ENCODE data around the gene RNPEPL1.
A peak's percentile ranks its signal among the peaks of the same experiment; 100 is the strongest.
"Not testable (repeated sequence)": the region's sequence is repeated elsewhere in the genome, so short reads cannot be mapped to it uniquely, and the experiment has no call there.

The RNPEPL1 gene

GRCh38 chr2:240539101-240539500 lies 29.2 kb upstream of the RNPEPL1 start:
- not testable (repeated sequence) for DNase-seq

GRCh38 chr2:240539906-240540305 lies 28.4 kb upstream of the RNPEPL1 start:
- no peak for DNase-seq

DNA sequence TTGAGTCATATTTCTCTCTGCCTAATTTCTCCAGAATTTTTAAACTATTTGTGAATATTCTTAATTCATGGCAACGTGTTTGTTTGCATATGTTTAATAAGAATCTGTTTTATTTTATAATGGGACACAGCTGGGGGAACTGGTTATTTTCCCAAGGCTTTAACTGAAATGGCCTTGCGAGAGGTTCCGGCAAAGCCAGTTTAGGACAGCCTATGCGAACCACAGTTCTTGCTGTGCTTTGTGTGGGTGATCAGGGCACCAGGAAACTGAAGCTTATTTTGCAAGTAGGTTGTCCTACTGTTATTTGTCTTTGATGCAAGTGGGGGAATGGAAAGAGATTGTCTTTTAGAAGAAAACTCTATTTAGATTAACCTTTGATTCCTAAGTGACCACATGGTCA lies 17.0 kb upstream of the RNPEPL1 start:
- DNase-seq, result no peak

GRCh38 chr2:240551811-240552210 lies 16.5 kb upstream of the RNPEPL1 start:
- DNase-seq, result no peak

DNA sequence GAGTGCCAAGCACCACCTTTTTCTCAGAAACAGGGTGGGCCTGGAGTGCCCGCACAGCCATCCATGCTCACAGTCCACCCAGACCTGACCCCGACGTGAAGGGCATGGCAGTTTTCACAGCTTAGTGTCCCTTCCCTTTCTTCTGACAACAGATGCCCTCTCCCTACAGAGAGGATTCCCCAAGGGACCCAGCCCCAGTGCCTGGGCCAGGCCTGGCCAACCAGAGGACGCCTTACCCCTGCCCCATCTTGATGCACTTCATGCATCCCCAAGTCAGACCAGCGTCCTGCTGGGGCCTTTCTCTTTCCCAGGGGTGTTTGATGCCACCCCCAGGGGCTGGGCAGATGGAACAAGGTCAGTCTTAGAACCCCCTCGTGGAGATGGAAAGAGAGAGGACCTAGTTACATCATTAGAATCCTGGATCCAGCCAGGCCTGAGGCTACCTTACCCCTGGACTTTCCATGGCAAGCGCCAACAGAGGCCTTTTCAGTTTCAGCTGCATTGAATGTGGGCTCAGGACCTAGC lies 14.3 kb upstream of the RNPEPL1 start:
- no peak for DNase-seq

GRCh38 chr2:240554767-240555493 lies 13.4 kb upstream of the RNPEPL1 start:
- DNase-seq, result no peak

- no peak for DNase-seq
Measured at GRCh38 chr2:240555541-240556250, 12.6 kb upstream of the RNPEPL1 start.

DNA sequence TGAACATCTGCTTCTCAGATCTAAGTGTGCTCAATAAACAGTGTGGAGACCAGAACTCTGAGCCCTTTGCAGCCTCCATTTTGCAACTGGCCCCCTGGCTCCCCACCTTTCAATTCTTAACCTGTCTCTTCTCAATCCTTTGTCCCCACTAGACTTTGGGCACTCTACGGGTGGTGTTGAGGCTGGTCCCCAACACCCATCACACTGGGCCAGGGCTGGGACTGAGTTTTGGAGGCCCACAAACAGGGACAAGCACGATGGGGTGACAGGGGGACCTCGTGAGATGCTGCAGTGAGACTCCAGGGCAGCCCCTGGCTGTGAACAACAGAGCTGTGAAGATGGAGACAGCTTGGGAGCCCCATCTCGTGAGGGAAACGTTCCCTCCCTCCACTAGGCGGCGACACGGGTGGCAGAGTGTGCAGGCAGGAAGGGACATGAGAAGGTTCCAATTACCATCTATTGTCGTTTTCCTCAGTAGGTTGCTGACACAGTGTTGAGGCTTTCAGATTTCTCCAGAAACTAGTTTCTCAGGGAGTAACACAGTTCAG lies 11.7 kb upstream of the RNPEPL1 start:
- DNase-seq, result peak; percentile 64

GRCh38 chr2:240557101-240557751 lies 11.1 kb upstream of the RNPEPL1 start:
- DNase-seq, result no peak

GRCh38 chr2:240557808-240558207 lies 10.5 kb upstream of the RNPEPL1 start, which contains the start of gene ANKMY1:
TSS of gene ANKMY1 (minus strand) at chr2:240557988. CDS start at chr2:240557335, 653 bp downstream.
- peak; percentile 77 for DNase-seq

DNA sequence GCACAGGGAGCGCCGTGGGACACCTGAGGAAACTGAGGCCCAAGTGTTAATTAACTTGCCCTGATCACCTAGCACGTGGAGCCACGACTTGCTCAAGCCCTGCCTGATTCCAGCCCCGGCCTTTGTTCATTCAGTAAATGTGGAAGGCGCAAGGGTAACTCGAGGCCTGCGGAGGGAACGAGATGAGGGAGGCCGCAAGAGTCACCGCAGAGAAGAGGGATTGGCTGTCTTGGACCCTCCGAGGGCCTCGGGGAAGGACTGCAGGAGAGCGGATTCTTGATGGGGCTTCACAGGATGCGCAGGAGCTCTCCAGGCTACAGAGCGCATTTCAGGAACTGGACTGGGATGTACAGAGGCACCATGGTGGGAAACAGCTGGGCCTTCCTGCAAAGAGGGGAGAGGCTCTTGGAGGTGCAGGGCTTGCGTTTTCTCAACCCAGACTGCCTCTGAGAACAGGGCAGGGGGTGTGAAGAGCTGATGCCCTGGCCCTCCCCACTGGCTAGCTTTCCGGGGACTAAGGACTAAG lies 10.0 kb upstream of the RNPEPL1 start:
- DNase-seq, result no peak

DNA sequence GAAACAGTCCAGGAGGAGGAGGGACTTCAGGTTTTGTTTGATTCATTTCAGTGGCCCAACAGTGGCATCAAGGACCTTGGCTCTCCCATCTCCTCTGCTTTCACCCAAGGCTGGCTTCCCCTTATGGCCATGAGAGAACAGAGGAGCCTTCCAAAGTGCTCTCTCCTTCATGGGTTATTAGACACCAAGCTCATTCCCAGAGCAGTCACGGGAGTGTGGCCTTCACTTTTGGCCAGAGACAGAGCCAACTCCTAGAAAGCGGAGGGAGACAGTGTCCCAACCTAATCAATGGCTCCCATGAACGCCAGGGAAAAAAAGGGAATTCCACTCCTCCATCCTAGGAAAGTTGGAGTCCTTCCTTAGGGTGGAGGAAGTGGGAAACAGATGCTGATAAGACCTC lies 9.0 kb upstream of the RNPEPL1 start:
- DNase-seq, result no peak

DNA sequence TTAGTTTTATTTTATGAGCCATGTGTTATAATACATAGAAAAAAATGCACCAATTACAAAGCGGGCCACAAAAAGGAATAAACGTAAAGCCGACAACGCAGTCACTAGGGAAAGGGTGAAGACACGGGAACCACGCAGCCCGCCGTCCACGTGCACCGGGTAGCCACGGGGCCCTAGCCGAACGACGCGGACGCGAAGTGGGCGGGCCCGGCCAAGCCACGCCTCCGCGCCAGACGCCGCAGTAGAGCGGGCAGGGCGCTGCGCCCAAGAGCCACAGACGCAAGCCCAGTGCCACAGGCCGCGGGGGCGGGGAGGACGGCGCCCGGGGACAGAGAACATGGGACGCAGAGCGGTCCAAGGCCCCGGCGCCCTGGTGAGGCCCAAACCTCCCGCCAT lies 8.2 kb upstream of the RNPEPL1 start, which contains the start of gene DUSP28:
TSS of gene DUSP28 (plus strand) at position 274 of the 396 bp plus-strand sequence. CDS start 328 bp downstream, outside the sequence.
- DNase-seq, result peak; percentile 86

- peak; percentile 97 for DNase-seq
Measured at GRCh38 chr2:240560480-240561324, 7.6 kb upstream of the RNPEPL1 start.

- DNase-seq, result peak; percentile 67
Measured at GRCh38 chr2:240561325-240561971, 6.8 kb upstream of the RNPEPL1 start.

GRCh38 chr2:240563231-240563630 lies 5.1 kb upstream of the RNPEPL1 start:
- not testable (repeated sequence) for DNase-seq

DNA sequence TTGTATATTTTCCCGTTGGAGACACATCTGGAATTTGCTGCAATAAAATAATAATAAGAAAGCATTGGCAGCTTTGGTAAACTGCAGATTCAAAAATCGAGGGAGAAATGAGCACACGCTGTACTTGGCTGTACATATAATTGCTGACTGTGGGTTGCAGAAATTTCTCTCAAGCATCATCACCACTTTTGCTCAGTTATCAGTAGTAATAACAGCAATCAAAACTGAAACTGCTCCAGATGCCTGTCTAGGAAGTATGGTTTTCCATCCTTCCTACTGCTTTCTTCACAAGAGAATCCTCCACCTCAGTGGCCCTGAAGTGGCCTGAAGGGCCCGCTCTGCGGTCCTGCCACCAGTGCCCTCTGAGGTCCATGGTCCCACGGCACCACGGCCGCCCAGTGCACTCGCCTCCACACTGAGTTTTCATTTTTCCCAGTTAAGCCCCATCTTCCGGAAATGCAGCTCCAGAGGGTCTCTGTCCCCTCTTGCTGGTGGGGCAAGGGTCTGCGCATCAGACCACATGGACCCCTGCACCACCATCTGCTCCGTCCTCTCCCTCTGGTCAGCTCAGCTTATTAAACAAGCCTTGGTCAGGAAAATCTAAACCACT lies 4.2 kb upstream of the RNPEPL1 start:
- DNase-seq, result no peak

DNA sequence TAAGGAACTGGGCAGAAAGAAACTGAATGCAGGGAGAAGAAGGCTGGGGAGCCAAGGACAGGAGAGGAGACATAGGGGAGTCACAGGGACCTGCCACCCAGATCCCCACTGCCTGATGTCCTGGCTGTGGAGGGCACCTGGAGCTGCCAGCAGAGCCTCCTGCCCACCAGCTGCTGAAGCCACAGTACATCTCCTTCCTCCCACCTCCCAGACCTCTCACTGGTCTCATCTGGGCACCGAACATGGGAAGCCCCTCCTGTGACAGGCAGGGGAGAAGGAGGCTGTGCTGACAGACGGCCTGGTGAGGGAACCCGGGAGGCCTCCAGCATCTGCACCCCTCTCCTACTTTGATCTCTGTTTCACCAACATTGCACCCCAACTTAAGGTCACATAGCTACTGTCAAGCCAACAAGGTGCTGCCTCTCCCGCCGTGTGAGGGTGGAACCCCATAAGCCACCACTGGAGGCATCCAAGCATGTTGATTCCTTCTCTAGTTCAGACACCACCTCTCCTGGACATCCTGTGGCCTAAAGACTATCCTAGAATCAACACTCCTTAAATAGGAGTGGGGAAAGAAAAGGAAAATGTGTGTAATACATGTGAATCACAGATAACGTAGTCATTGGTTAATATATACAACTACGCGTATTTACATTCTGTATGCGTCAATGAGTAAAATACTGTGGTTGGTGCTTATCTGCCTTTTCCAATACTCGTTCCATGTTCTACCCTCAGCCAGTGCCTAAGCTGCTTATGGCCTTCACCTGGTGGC lies 3.5 kb upstream of the RNPEPL1 start:
- no peak for DNase-seq

- peak; percentile 64 for DNase-seq
Measured at GRCh38 chr2:240565333-240566202, 2.7 kb upstream of the RNPEPL1 start.
